ENCODE measurements around the gene PPAN.

The PPAN gene

DNA sequence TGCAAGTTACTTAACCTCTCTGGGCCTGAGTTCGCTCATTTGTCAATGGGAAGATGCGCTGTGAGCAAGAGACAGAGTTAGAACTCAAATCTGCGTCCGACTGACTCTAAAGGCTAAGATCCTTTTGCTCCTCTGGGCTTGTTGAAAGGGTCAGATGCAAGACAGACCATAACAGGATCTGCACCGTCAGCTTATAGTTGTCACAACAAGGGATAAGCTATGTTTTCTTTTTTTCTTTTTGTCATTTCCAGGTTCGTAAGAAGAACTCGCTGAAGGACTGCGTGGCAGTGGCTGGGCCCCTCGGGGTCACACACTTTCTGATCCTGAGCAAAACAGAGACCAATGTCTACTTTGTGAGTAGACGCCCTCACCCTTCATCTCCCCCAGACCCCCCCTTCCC lies 1.1 kb downstream of the PPAN start (continued):
- TF ChIP-seq, protein P1, sequence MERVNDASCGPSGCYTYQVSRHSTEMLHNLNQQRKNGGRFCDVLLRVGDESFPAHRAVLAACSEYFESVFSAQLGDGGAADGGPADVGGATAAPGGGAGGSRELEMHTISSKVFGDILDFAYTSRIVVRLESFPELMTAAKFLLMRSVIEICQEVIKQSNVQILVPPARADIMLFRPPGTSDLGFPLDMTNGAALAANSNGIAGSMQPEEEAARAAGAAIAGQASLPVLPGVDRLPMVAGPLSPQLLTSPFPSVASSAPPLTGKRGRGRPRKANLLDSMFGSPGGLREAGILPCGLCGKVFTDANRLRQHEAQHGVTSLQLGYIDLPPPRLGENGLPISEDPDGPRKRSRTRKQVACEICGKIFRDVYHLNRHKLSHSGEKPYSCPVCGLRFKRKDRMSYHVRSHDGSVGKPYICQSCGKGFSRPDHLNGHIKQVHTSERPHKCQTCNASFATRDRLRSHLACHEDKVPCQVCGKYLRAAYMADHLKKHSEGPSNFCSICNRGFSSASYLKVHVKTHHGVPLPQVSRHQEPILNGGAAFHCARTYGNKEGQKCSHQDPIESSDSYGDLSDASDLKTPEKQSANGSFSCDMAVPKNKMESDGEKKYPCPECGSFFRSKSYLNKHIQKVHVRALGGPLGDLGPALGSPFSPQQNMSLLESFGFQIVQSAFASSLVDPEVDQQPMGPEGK (CRISPR knock-in tag; IDR thresholded peaks at IDR 0.05; ENCODE audit: borderline replicate concordance): no peak

DNA sequence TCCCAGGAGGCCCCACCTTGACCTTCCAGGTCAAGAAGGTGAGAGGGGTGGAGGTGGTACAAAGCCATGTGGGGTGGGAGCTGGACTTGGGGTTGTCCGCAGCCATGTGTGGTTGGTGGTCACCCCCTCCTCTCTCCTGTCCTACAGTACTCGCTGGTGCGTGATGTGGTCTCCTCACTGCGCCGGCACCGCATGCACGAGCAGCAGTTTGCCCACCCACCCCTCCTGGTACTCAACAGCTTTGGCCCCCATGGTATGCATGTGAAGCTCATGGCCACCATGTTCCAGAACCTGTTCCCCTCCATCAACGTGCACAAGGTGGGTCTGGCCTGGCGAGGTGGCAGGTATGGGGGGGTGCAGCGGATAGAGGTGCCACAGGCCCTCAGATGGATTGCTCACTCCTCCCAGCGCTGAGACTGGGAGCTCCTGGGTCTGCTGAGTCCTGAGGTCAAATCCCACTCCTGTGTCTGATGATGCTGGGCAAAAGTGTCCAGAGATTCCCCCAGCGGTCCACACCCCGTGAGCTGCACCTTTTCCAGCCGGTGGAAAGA lies 1.7 kb downstream of the PPAN start:
- no peak for ATAC-seq
- TF ChIP-seq, protein P2, sequence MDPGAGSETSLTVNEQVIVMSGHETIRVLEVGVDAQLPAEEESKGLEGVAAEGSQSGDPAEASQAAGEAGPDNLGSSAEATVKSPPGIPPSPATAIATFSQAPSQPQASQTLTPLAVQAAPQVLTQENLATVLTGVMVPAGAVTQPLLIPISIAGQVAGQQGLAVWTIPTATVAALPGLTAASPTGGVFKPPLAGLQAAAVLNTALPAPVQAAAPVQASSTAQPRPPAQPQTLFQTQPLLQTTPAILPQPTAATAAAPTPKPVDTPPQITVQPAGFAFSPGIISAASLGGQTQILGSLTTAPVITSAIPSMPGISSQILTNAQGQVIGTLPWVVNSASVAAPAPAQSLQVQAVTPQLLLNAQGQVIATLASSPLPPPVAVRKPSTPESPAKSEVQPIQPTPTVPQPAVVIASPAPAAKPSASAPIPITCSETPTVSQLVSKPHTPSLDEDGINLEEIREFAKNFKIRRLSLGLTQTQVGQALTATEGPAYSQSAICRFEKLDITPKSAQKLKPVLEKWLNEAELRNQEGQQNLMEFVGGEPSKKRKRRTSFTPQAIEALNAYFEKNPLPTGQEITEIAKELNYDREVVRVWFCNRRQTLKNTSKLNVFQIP (CRISPR knock-in tag; IDR thresholded peaks at IDR 0.05; ENCODE audit: borderline replicate concordance, low read depth): no peak
- TF ChIP-seq OSR1 (CRISPR knock-in tag; IDR thresholded peaks at IDR 0.05) (no peak), ZNF565 (CRISPR knock-in tag; conservative IDR thresholded peaks at IDR 0.05; ENCODE audit: low read depth) (no peak), RARB (CRISPR knock-in tag; IDR thresholded peaks at IDR 0.05) (no peak), ZFP30 (CRISPR knock-in tag; IDR thresholded peaks at IDR 0.05) (no peak), ZNF8 (CRISPR knock-in tag; IDR thresholded peaks at IDR 0.05) (no peak)

DNA sequence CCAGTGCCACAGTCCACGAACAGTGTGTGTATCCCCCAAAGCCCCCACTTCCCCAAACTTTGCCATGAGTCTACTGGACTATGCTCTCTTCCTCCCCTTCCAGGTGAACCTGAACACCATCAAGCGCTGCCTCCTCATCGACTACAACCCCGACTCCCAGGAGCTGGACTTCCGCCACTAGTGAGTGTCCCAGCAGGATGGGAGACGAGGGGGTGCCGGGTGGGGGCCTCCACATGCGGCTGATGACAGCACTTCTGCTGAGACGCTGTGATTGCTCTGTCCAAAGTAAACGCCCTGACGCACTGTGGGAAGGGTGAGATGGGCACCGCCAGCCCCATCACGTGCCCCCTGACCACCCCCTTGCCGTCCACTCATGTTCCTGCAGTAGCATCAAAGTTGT lies 3.4 kb downstream of the PPAN start:
- TF ChIP-seq RARB (CRISPR knock-in tag; IDR thresholded peaks at IDR 0.05) (no peak), ZFP30 (CRISPR knock-in tag; IDR thresholded peaks at IDR 0.05) (no peak), ZNF70 (CRISPR knock-in tag; IDR thresholded peaks at IDR 0.05) (no peak), OSR1 (CRISPR knock-in tag; IDR thresholded peaks at IDR 0.05) (no peak), BACH2 (CRISPR knock-in tag; IDR thresholded peaks at IDR 0.05; ENCODE audit: borderline replicate concordance) (no peak), CSDC2 (CRISPR knock-in tag; IDR thresholded peaks at IDR 0.05) (no peak)
- TF ChIP-seq, protein P2 (CRISPR knock-in tag; IDR thresholded peaks at IDR 0.05; ENCODE audit: borderline replicate concordance, low read depth): no peak
- ATAC-seq: no peak

DNA sequence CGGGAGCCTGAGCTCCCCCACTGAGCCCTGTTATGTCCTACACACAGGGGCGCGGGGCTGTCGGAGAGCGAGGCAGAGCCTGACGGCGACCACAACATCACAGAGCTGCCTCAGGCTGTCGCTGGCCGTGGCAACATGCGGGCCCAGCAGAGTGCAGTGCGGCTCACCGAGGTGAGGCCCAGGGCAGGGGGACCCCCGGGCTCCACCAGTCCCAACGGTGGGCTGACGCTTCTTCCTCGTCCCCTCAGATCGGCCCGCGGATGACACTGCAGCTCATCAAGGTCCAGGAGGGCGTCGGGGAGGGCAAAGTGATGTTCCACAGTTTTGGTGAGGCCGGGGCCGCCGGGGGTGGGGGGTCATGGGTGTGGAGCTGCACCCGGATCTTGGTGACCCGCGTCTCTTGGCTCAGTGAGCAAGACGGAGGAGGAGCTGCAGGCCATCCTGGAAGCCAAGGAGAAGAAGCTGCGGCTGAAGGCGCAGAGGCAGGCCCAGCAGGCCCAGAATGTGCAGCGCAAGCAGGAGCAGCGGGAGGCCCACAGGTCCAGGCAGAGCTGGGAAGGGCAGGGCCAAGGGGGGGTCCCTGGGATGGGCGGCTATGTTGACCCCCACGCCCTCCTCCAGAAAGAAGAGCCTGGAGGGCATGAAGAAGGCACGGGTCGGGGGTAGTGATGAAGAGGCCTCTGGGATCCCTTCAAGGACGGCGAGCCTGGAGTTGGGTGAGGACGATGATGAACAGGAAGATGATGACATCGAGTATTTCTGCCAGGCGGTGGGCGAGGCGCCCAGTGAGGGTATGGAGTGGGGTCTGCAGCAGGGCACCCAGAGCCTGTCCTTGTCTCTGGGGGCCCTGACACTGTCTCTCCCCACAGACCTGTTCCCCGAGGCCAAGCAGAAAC lies 4.2 kb downstream of the PPAN start:
- no peak for TF ChIP-seq ESRRG (CRISPR knock-in tag; IDR thresholded peaks at IDR 0.05)
- no peak for TF ChIP-seq ZFP30 (CRISPR knock-in tag; IDR thresholded peaks at IDR 0.05)
- TF ChIP-seq ZNF565 (CRISPR knock-in tag; conservative IDR thresholded peaks at IDR 0.05; ENCODE audit: low read depth): no peak
- TF ChIP-seq ZNF70 (CRISPR knock-in tag; IDR thresholded peaks at IDR 0.05): no peak
- TF ChIP-seq TOX (CRISPR knock-in tag; IDR thresholded peaks at IDR 0.05; ENCODE audit: borderline replicate concordance): no peak
- no peak for TF ChIP-seq RARB (CRISPR knock-in tag; IDR thresholded peaks at IDR 0.05)
- TF ChIP-seq GLIS3 (CRISPR knock-in tag; IDR thresholded peaks at IDR 0.05): no peak
- no peak for TF ChIP-seq ZC3H10 (CRISPR knock-in tag; IDR thresholded peaks at IDR 0.05)
- TF ChIP-seq ZFP3 (CRISPR knock-in tag; IDR thresholded peaks at IDR 0.05): no peak
- TF ChIP-seq, protein P1 (CRISPR knock-in tag; IDR thresholded peaks at IDR 0.05; ENCODE audit: borderline replicate concordance): no peak
- TF ChIP-seq BACH2 (CRISPR knock-in tag; IDR thresholded peaks at IDR 0.05; ENCODE audit: borderline replicate concordance): no peak
- no peak for TF ChIP-seq SNAI2 (CRISPR knock-in tag; IDR thresholded peaks at IDR 0.05)
- no peak for TF ChIP-seq CSDC2 (CRISPR knock-in tag; IDR thresholded peaks at IDR 0.05)
- no peak for ATAC-seq

DNA sequence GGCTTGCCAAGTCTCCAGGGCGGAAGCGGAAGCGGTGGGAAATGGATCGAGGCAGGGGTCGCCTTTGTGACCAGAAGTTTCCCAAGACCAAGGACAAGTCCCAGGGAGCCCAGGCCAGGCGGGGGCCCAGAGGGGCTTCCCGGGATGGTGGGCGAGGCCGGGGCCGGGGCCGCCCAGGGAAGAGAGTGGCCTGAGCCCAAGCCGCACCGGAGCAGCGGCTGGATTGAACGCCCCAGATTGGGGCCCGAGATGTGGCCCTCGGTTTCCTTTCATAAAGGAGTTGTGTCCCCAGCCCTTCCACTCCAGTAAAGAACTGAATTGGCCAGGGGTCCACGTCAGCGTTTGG lies 4.8 kb downstream of the PPAN start:
- TF ChIP-seq, protein P1 (CRISPR knock-in tag; IDR thresholded peaks at IDR 0.05; ENCODE audit: borderline replicate concordance): no peak
- TF ChIP-seq ISL1 (CRISPR knock-in tag; IDR thresholded peaks at IDR 0.05) (no peak), BACH2 (CRISPR knock-in tag; IDR thresholded peaks at IDR 0.05; ENCODE audit: borderline replicate concordance) (no peak), RARB (CRISPR knock-in tag; IDR thresholded peaks at IDR 0.05) (no peak), SNAI2 (CRISPR knock-in tag; IDR thresholded peaks at IDR 0.05) (no peak), ZNF70 (CRISPR knock-in tag; IDR thresholded peaks at IDR 0.05) (no peak), ZNF565 (CRISPR knock-in tag; conservative IDR thresholded peaks at IDR 0.05; ENCODE audit: low read depth) (no peak), TOX (CRISPR knock-in tag; IDR thresholded peaks at IDR 0.05; ENCODE audit: borderline replicate concordance) (no peak), ESRRG (CRISPR knock-in tag; IDR thresholded peaks at IDR 0.05) (no peak), ZNF8 (CRISPR knock-in tag; IDR thresholded peaks at IDR 0.05) (no peak)
- TF ChIP-seq, protein P3, sequence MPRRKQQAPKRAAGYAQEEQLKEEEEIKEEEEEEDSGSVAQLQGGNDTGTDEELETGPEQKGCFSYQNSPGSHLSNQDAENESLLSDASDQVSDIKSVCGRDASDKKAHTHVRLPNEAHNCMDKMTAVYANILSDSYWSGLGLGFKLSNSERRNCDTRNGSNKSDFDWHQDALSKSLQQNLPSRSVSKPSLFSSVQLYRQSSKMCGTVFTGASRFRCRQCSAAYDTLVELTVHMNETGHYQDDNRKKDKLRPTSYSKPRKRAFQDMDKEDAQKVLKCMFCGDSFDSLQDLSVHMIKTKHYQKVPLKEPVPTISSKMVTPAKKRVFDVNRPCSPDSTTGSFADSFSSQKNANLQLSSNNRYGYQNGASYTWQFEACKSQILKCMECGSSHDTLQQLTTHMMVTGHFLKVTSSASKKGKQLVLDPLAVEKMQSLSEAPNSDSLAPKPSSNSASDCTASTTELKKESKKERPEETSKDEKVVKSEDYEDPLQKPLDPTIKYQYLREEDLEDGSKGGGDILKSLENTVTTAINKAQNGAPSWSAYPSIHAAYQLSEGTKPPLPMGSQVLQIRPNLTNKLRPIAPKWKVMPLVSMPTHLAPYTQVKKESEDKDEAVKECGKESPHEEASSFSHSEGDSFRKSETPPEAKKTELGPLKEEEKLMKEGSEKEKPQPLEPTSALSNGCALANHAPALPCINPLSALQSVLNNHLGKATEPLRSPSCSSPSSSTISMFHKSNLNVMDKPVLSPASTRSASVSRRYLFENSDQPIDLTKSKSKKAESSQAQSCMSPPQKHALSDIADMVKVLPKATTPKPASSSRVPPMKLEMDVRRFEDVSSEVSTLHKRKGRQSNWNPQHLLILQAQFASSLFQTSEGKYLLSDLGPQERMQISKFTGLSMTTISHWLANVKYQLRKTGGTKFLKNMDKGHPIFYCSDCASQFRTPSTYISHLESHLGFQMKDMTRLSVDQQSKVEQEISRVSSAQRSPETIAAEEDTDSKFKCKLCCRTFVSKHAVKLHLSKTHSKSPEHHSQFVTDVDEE (CRISPR knock-in tag; IDR thresholded peaks at IDR 0.05): no peak
- no peak for ATAC-seq
